NCI-H526 (cell line): ENCODE data around the gene AGPAT3.

Experiments
- DNase-seq, 2 experiments: peaks; one replicate each; lab custom pipeline; 2025; lab: John Stamatoyannopoulos, UW

Gene AGPAT3

GRCh38 chr21:43975469-43976098, 110.6 kb downstream of the AGPAT3 start:
- DNase-seq, result peak; percentile 43 to 83

GRCh38 chr21:43976661-43977060, 111.6 kb downstream of the AGPAT3 start:
- no peak for DNase-seq

- DNase-seq, result no peak
Measured at GRCh38 chr21:43978060-43978459, 113.0 kb downstream of the AGPAT3 start.

- DNase-seq, result no peak
Measured at GRCh38 chr21:43979654-43980053, 114.6 kb downstream of the AGPAT3 start.

GRCh38 chr21:43981151-43981870, 116.3 kb downstream of the AGPAT3 start:
- no peak for DNase-seq

GRCh38 chr21:43981871-43982210, 116.8 kb downstream of the AGPAT3 start:
- no peak for DNase-seq

- no peak for DNase-seq
Measured at GRCh38 chr21:43982489-43983078, 117.6 kb downstream of the AGPAT3 start.

GRCh38 chr21:43983390-43983789, 118.4 kb downstream of the AGPAT3 start:
- DNase-seq, result no peak

- DNase-seq, result no peak
Measured at GRCh38 chr21:43983860-43984420, 118.9 kb downstream of the AGPAT3 start.

GRCh38 chr21:43984905-43985689, 120.1 kb downstream of the AGPAT3 start:
- no peak for DNase-seq

GRCh38 chr21:43985690-43986251, 120.7 kb downstream of the AGPAT3 start:
- no peak for DNase-seq

GRCh38 chr21:43986544-43987451, 121.8 kb downstream of the AGPAT3 start:
- peak in 1 of 2 experiments; percentile 55 for DNase-seq

GRCh38 chr21:43987509-43987908, 122.5 kb downstream of the AGPAT3 start:
- no peak for DNase-seq

GRCh38 chr21:43988016-43988415, 123.0 kb downstream of the AGPAT3 start:
- DNase-seq, result no peak

GRCh38 chr21:43988506-43989230, 123.6 kb downstream of the AGPAT3 start:
- DNase-seq, result no peak

GRCh38 chr21:43989401-43989800, 124.4 kb downstream of the AGPAT3 start:
- no peak for DNase-seq

- no peak for DNase-seq
Measured at GRCh38 chr21:43991447-43991991, 126.5 kb downstream of the AGPAT3 start.

- DNase-seq, result no peak
Measured at GRCh38 chr21:43992121-43992520, 127.1 kb downstream of the AGPAT3 start.

- DNase-seq, result no peak
Measured at GRCh38 chr21:43993420-43993934, 128.5 kb downstream of the AGPAT3 start.

- DNase-seq, result no peak
Measured at GRCh38 chr21:43994085-43994484, 129.1 kb downstream of the AGPAT3 start.
